Measurements from ENCODE around the gene LOXL1.

GRCh38 chr15:73942751-73943270, 16.5 kb downstream of the LOXL1 start:
- TF ChIP-seq CTCF (IDR thresholded peaks at IDR 0.05) (no peak), POLR2A (IDR thresholded peaks at IDR 0.05) (no peak)

Measured in testis (tissue), 2 donors.